Stimulated activated CD4-positive, alpha-beta T cell treated with anti-CD3 and anti-CD28 coated beads, Interleukin-1b, Interleukin-23, amount 100 ng/mL, for 48 hours (primary cell): ENCODE measurements around the gene SCGB1D2.
A peak's percentile ranks its signal among the peaks of the same experiment; 100 is the strongest.

ENCODE experiments used
- DNase-seq: peaks from one replicate; pipeline ENCODE4 v3.0.0-alpha.2; 2020

The SCGB1D2 gene

GRCh38 chr11:62264004-62264403 lies 22.0 kb downstream of the SCGB1D2 start:
- no peak for DNase-seq

GRCh38 chr11:62266558-62266957 lies 24.5 kb downstream of the SCGB1D2 start:
- peak; percentile 47 for DNase-seq

- no peak for DNase-seq
Observed at GRCh38 chr11:62267050-62267449, 25.0 kb downstream of the SCGB1D2 start.

- no peak for DNase-seq
Observed at GRCh38 chr11:62267576-62267975, 25.5 kb downstream of the SCGB1D2 start.

- DNase-seq, result no peak
Observed at GRCh38 chr11:62269654-62270278, 27.7 kb downstream of the SCGB1D2 start, which contains the start of gene SCGB2A2. TSS of gene SCGB2A2 (plus strand) at chr11:62270158. CDS start at chr11:62270217, 59 bp downstream.

GRCh38 chr11:62273284-62273683 lies 31.2 kb downstream of the SCGB1D2 start:
- DNase-seq, result no peak

GRCh38 chr11:62273789-62274275 lies 31.8 kb downstream of the SCGB1D2 start:
- DNase-seq, result no peak

GRCh38 chr11:62280452-62280851 lies 38.4 kb downstream of the SCGB1D2 start:
- no peak for DNase-seq
